H1 (cell line): Measurements from ENCODE around the gene MYL6. TPM values are rescaled to one million over a fixed set of nuclear protein-coding genes. Genes with fewer than 3 reads are reported as not detected.

Experiments
- CBX8 ChIP-seq: fragments of 300-800, 300-1000 bp; sonication (generic); IDR thresholded peaks from 2 replicates; pipeline ENCODE4 v1.7.1; 2016; ENCODE audit warnings: low read depth, low read length, borderline replicate concordance
- HDAC2 ChIP-seq, 2 experiments: fragments of 300-600 bp in 1 of 2; sonication (generic) in 1 of 2; IDR thresholded peaks; 2 replicates each; pipeline ENCODE4 v1.6.1; 2011 to 2012; ENCODE audit warnings: low read depth in 2 of 2, low read length in 2 of 2, mild to moderate bottlenecking in 2 of 2, moderate library complexity in 2 of 2, borderline replicate concordance in 1 of 2, inconsistent platforms in 1 of 2
- KDM4A ChIP-seq: IDR thresholded peaks from one replicate; pipeline ENCODE4 v1.7.1; 2012; ENCODE audit warnings: low read depth, mild to moderate bottlenecking, moderate library complexity, low read length, inconsistent platforms; ENCODE audit not compliant: severe bottlenecking
- NRF1 ChIP-seq: IDR thresholded peaks from 2 replicates; pipeline ENCODE4 v1.6.1; 2011; ENCODE audit warnings: mild to moderate bottlenecking, low read depth, low read length, improper control_type of control experiment
- SIRT6 ChIP-seq: IDR thresholded peaks from one replicate; pipeline ENCODE4 v1.7.1; 2012; ENCODE audit warnings: low read length, inconsistent platforms
- TCF12 ChIP-seq: IDR thresholded peaks from 2 replicates; pipeline ENCODE4 v1.6.1; 2011; ENCODE audit warnings: low read depth, mild to moderate bottlenecking, low read length
- polyA plus RNA-seq, 7 experiments: library from polyadenylated mRNA; depleted of rRNA in 3 of 7; stranded (reverse) in 5 of 7; unstranded in 2 of 7; fragments of >200 nt in 5 of 7; fragments of 200-250 nt in 2 of 7; gene quantifications; 1 replicate in 5 of 7; 2 replicates in 1 of 7; 4 replicates in 1 of 7; pipeline versions ENCODE4 v1.2.1 to v1.2.3, GENCODE V29; 2011 to 2013; ENCODE audit warnings: missing spikeins in 2 of 7, mixed read lengths in 2 of 7
- total RNA-seq: library from RNA; stranded (reverse); fragmentation: NEBNext Ultra II Directional; extraction: Animal tissue kit (Norgen Biotek cat#: 25700); gene quantifications from 2 replicates; pipeline ENCODE4 v1.2.1, GENCODE V29; 2021
- TF ChIP-seq, protein P1 (sequence below): fragments of 300-600 bp; sonication (generic); IDR thresholded peaks from 2 replicates; pipeline ENCODE4 v1.7.1; 2012; ENCODE audit warnings: low read length, moderate library complexity, mild to moderate bottlenecking, inconsistent platforms; ENCODE audit not compliant: insufficient replicate concordance
- TF ChIP-seq, protein P2 (sequence below): IDR thresholded peaks from 2 replicates; pipeline ENCODE4 v1.6.1; 2011; ENCODE audit warnings: low read depth, mild to moderate bottlenecking, low read length; ENCODE audit not compliant: insufficient read depth

Gene MYL6
- total and polyA plus RNA-seq, 2 of the 8 experiments (the other 6 are each of a cell fraction or from before 2014, with no cell fraction given) = 1,130 to 2,279 TPM

GRCh38 chr12:56129206-56129941 is 28.8 kb upstream of the MYL6 start (continued):
- TF ChIP-seq, protein P1, sequence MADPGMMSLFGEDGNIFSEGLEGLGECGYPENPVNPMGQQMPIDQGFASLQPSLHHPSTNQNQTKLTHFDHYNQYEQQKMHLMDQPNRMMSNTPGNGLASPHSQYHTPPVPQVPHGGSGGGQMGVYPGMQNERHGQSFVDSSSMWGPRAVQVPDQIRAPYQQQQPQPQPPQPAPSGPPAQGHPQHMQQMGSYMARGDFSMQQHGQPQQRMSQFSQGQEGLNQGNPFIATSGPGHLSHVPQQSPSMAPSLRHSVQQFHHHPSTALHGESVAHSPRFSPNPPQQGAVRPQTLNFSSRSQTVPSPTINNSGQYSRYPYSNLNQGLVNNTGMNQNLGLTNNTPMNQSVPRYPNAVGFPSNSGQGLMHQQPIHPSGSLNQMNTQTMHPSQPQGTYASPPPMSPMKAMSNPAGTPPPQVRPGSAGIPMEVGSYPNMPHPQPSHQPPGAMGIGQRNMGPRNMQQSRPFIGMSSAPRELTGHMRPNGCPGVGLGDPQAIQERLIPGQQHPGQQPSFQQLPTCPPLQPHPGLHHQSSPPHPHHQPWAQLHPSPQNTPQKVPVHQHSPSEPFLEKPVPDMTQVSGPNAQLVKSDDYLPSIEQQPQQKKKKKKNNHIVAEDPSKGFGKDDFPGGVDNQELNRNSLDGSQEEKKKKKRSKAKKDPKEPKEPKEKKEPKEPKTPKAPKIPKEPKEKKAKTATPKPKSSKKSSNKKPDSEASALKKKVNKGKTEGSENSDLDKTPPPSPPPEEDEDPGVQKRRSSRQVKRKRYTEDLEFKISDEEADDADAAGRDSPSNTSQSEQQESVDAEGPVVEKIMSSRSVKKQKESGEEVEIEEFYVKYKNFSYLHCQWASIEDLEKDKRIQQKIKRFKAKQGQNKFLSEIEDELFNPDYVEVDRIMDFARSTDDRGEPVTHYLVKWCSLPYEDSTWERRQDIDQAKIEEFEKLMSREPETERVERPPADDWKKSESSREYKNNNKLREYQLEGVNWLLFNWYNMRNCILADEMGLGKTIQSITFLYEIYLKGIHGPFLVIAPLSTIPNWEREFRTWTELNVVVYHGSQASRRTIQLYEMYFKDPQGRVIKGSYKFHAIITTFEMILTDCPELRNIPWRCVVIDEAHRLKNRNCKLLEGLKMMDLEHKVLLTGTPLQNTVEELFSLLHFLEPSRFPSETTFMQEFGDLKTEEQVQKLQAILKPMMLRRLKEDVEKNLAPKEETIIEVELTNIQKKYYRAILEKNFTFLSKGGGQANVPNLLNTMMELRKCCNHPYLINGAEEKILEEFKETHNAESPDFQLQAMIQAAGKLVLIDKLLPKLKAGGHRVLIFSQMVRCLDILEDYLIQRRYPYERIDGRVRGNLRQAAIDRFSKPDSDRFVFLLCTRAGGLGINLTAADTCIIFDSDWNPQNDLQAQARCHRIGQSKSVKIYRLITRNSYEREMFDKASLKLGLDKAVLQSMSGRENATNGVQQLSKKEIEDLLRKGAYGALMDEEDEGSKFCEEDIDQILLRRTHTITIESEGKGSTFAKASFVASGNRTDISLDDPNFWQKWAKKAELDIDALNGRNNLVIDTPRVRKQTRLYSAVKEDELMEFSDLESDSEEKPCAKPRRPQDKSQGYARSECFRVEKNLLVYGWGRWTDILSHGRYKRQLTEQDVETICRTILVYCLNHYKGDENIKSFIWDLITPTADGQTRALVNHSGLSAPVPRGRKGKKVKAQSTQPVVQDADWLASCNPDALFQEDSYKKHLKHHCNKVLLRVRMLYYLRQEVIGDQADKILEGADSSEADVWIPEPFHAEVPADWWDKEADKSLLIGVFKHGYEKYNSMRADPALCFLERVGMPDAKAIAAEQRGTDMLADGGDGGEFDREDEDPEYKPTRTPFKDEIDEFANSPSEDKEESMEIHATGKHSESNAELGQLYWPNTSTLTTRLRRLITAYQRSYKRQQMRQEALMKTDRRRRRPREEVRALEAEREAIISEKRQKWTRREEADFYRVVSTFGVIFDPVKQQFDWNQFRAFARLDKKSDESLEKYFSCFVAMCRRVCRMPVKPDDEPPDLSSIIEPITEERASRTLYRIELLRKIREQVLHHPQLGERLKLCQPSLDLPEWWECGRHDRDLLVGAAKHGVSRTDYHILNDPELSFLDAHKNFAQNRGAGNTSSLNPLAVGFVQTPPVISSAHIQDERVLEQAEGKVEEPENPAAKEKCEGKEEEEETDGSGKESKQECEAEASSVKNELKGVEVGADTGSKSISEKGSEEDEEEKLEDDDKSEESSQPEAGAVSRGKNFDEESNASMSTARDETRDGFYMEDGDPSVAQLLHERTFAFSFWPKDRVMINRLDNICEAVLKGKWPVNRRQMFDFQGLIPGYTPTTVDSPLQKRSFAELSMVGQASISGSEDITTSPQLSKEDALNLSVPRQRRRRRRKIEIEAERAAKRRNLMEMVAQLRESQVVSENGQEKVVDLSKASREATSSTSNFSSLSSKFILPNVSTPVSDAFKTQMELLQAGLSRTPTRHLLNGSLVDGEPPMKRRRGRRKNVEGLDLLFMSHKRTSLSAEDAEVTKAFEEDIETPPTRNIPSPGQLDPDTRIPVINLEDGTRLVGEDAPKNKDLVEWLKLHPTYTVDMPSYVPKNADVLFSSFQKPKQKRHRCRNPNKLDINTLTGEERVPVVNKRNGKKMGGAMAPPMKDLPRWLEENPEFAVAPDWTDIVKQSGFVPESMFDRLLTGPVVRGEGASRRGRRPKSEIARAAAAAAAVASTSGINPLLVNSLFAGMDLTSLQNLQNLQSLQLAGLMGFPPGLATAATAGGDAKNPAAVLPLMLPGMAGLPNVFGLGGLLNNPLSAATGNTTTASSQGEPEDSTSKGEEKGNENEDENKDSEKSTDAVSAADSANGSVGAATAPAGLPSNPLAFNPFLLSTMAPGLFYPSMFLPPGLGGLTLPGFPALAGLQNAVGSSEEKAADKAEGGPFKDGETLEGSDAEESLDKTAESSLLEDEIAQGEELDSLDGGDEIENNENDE = no peak
- TF ChIP-seq SIRT6 = no peak
- TF ChIP-seq, protein P2, sequence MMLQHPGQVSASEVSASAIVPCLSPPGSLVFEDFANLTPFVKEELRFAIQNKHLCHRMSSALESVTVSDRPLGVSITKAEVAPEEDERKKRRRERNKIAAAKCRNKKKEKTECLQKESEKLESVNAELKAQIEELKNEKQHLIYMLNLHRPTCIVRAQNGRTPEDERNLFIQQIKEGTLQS = no peak
- no peak for TF ChIP-seq KDM4A
- no peak for TF ChIP-seq HDAC2 (IDR thresholded peaks at IDR 0.05; ENCODE audit: borderline replicate concordance in 1 of 2, low read depth in 2 of 2, low read length in 2 of 2)
- no peak for TF ChIP-seq CBX8
- no peak for TF ChIP-seq TCF12
- no peak for TF ChIP-seq NRF1
